C4-2B (cell line): ENCODE results near the gene IGFBPL1.

Experiments
- CTCF ChIP-seq: fragments of 450-650 bp; conservative IDR thresholded peaks from 2 replicates; pipeline ENCODE4 v1.5.1; 2017; ENCODE audit warnings: mild to moderate bottlenecking
- ZFX ChIP-seq: fragments of 450-650 bp; IDR thresholded peaks from 2 replicates; pipeline ENCODE4 v1.6.1; 2017

- TF ChIP-seq CTCF = no peak
- TF ChIP-seq ZFX = no peak
Measured at GRCh38 chr9:38357350-38358114, 66.7 kb downstream of the IGFBPL1 start.
